ENCODE measurements around the gene STAP2. TPM values are rescaled to one million over a fixed set of nuclear protein-coding genes. Genes with fewer than 3 reads are reported as not detected.

Gene STAP2
- total and polyA plus RNA-seq, 8 donors = 17.4 to 65.5 (median 26.9) TPM

DNA sequence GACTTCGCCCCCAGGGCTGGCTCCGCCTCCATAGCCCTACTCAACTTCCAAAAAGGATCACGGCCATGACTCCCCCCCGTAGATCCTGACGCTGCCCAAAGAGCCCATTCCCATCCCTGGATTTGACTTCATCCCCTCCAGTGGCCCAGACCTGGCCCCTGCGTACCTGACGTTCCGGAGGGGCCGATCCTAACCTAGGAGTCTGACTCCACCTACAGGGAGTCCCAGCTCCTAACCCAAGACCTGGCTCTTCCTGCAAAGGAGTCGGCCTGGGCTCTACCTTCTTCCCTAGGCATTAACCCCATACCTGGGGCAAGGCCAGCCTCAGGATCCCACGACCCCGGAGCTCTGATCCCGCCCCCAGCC, 10.8 kb downstream of the STAP2 start:
- no peak for DNase-seq
- peak; percentile 19 to 57 (median 30) for ATAC-seq
- intact Hi-C loops (cut with DNase I) = no loop called here
- TF ChIP-seq, protein P1, sequence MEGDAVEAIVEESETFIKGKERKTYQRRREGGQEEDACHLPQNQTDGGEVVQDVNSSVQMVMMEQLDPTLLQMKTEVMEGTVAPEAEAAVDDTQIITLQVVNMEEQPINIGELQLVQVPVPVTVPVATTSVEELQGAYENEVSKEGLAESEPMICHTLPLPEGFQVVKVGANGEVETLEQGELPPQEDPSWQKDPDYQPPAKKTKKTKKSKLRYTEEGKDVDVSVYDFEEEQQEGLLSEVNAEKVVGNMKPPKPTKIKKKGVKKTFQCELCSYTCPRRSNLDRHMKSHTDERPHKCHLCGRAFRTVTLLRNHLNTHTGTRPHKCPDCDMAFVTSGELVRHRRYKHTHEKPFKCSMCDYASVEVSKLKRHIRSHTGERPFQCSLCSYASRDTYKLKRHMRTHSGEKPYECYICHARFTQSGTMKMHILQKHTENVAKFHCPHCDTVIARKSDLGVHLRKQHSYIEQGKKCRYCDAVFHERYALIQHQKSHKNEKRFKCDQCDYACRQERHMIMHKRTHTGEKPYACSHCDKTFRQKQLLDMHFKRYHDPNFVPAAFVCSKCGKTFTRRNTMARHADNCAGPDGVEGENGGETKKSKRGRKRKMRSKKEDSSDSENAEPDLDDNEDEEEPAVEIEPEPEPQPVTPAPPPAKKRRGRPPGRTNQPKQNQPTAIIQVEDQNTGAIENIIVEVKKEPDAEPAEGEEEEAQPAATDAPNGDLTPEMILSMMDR (IDR thresholded peaks at IDR 0.05) = no peak
- Histone ChIP-seq H3K9me3 (no peaks in the 10 kb centered on the region), H3K36me3 (no peaks in the 10 kb centered on the region), H3K4me1 (no peaks in the 10 kb centered on the region), H3K27ac (peak overlapping the region in 2 of 4 donors; percentile 23 to 38), H3K27me3 (no peaks in the 10 kb centered on the region), H3K4me3 (peak overlapping the region; percentile 10 to 33 (median 16))
- no peak for FAIRE-seq
- 6 to 17% methylated on average over 13 of the region's 13 CpGs for WGBS, 2 donors

DNA sequence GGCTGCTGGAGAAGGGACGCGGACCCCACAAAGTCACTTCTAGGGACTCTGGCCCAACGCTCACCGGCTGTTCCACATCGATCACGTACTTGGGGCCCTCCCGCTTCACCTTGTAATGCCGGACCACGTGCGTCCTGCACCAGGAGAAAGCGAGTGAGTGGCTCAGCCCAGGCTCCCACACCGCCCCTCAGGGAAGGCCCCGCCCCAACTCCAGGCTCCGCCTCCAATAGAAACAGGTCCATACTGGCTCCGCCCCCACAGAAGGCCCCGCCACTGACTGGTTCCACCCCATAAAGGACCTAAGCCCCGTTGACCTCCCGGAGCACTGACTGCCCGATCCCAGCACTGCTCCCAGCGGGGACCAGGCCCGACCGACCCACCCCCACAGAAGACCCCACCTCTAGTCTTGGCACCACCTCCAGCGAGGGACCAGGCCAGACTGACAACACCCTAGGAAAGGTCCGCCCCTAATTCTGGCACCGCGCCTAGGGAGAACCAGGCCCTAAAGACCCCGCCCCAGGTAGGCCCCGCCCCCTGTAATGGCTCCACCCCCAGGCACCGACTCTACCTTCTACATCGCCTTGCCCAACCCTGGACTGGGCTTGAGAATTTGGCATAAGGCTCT, 11.3 kb downstream of the STAP2 start:
- no peaks in the 10 kb centered on the region for H3K4me1 ChIP-seq
- no peaks in the 10 kb centered on the region for H3K27me3 ChIP-seq
- no peaks in the 10 kb centered on the region for H3K36me3 ChIP-seq
- intact Hi-C loops (cut with DNase I) = no loop called here
- no peak for FAIRE-seq
- TF ChIP-seq, protein P1 (IDR thresholded peaks at IDR 0.05) = no peak
- peak overlapping the region in 1 of 4 donors; percentile 38 for H3K27ac ChIP-seq
- 14 to 34% methylated on average over 28 to 30 of the region's 30 CpGs for WGBS, 2 donors
- DNase-seq = peak in 5 of 6 donors; percentile 78 to 92 (median 82)
- H3K9me3 ChIP-seq = no peaks in the 10 kb centered on the region
- peak overlapping the region; percentile 10 to 33 (median 16) for H3K4me3 ChIP-seq
- ATAC-seq = peak in 3 of 4 donors; percentile 5 to 64 (median 59)

DNA sequence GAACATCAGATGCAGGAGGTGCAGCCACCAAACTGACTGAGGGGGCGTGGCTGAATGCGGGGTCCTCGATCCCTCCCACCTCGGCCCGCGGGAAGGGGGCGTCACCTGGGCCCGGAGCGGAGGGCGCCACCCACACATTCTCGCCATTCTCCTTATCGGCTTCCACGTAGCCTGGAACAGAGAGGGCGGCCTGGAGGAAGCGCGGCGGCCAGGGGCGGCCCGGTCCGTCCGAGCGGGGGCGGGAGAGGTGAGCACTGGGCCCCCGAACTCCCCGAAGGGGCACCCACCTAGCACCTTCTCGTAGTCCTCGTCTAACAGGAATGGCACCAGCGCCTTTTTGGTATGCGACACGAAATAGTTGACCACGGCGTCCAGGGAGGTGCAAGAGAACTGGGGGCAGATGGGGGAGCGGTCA, 11.8 kb downstream of the STAP2 start:
- no peaks in the 10 kb centered on the region for H3K36me3 ChIP-seq
- DNase-seq (peak in 3 of 6 donors; percentile 39 to 72 (median 40)), FAIRE-seq (no peak), ATAC-seq (no peak)
- H3K4me1 ChIP-seq = no peaks in the 10 kb centered on the region
- H3K27ac ChIP-seq = no peak overlapping the region
- no peaks in the 10 kb centered on the region for H3K27me3 ChIP-seq
- H3K4me3 ChIP-seq = no peak overlapping the region
- TF ChIP-seq, protein P1 (IDR thresholded peaks at IDR 0.05) = no peak
- intact Hi-C loops (cut with DNase I) = no loop called here
- H3K9me3 ChIP-seq = no peaks in the 10 kb centered on the region
- WGBS, 2 donors = 46 to 72% methylated on average over 33 of the region's 33 CpGs

DNA sequence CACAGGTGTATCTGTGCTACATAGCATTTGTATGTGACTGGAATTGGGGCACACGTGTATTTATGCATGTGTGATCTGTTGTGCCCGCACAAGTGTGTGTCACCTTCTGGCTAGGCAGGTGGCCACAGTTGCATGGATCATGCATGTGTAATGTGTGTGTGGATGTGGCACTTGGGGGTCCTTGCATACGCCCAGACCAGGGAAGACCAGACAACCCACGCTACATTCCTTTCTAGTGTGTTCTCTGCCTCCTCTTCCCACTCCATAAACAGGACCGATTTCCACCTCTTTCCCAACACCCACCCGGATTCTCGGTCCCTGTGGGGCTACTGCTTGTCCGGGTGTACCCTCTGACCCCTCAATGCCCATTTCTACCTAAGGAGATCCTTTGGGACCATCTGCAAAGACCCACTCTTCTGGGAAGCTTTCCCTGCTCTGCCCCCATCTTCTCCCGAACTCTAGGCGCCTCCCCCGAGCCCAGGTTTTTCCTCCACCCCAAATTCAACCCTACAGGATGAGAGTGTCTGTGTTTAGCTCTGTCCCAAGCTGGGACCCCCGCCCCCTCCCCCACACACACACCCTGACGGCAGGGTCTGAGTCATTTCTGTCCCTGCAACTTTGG, 12.3 kb downstream of the STAP2 start:
- Histone ChIP-seq H3K4me1 (no peaks in the 10 kb centered on the region), H3K27ac (no peak overlapping the region), H3K27me3 (no peaks in the 10 kb centered on the region), H3K36me3 (no peaks in the 10 kb centered on the region), H3K4me3 (no peak overlapping the region), H3K9me3 (no peaks in the 10 kb centered on the region)
- intact Hi-C loops (cut with DNase I) = no loop called here
- 79 to 83% methylated on average over 13 of the region's 13 CpGs for WGBS, 2 donors
- ATAC-seq (no peak), FAIRE-seq (no peak), DNase-seq (no peak)
- TF ChIP-seq, protein P1 (IDR thresholded peaks at IDR 0.05) = no peak

DNA sequence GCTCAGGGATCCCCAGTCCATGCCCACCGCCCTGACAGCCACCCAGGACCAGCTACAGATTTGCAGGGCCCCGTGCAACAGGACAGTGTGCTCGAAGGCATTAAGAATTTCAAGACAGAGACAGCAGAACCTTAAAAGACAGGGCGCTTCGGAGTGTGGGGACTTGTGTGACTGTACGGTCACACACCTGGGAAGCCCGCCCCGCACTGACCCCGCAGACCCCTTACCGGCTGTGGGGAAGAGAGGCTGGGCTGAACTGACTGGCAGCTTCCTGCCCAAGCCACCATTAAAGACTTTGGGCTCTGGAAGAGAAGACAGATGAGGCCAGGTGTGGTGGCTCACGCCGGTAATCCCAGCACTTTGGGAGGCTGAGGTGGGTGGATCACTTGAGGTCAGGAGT, 14.4 kb downstream of the STAP2 start:
- FAIRE-seq (no peak), ATAC-seq (no peak), DNase-seq (no peak)
- WGBS, 2 donors = 88 to 93% methylated on average over 12 of the region's 12 CpGs
- no peaks in the 10 kb centered on the region for H3K36me3 ChIP-seq
- H3K27me3 ChIP-seq = no peaks in the 10 kb centered on the region
- intact Hi-C loops (cut with DNase I) = no loop called here
- no peaks in the 10 kb centered on the region for H3K9me3 ChIP-seq
- no peak overlapping the region for H3K4me3 ChIP-seq
- H3K27ac ChIP-seq = no peak overlapping the region
- no peaks in the 10 kb centered on the region for H3K4me1 ChIP-seq
- TF ChIP-seq, protein P1 (IDR thresholded peaks at IDR 0.05) = no peak
